HEK293 (cell line): ENCODE measurements around the gene TRAPPC12.

ENCODE experiments used
- CTCF ChIA-PET: fragments of 350-600 bp; formaldehyde crosslinking; extraction: SDS; loops from one replicate; lab custom pipeline; 2021; ENCODE audit warnings: antibody characterized with exemption; lab: Yijun Ruan, JAX
- POLR2A ChIA-PET: fragments of 300-600 bp; formaldehyde crosslinking; extraction: SDS; loops from one replicate; lab custom pipeline; 2020; ENCODE audit warnings: antibody characterized with exemption, inconsistent platforms; lab: Yijun Ruan, JAX
- H3K27ac ChIP-seq: fragments of 200-500 bp; sonication (Bioruptor generic); 2 replicates; pipeline ENCODE4 v1.5.1; 2014; ENCODE audit warnings: low read depth, low read length, control low read depth, inconsistent platforms; ENCODE audit errors: extremely low read depth
- H3K36me3 ChIP-seq, 2 experiments: fragments of 200-500 bp in 1 of 2; sonication (Bioruptor generic) in 1 of 2; 1 replicate in 1 of 2; 2 replicates in 1 of 2; pipeline ENCODE4 v1.5.1; 2014 to 2017; ENCODE audit warnings: inconsistent platforms in 2 of 2, low read length in 2 of 2; ENCODE audit not compliant: control insufficient read depth in 2 of 2, insufficient read depth in 1 of 2
- H3K4me1 ChIP-seq: fragments of 200-500 bp; sonication (Bioruptor generic); 2 replicates; pipeline ENCODE4 v1.5.1; 2014; ENCODE audit warnings: mild to moderate bottlenecking, low read length, inconsistent platforms; ENCODE audit not compliant: control insufficient read depth, insufficient read depth
- H3K4me3 ChIP-seq: 2 replicates; pipeline ENCODE4 v1.5.1; 2011; ENCODE audit warnings: low read depth, mild to moderate bottlenecking, control low read depth, low read length, moderate library complexity
- H3K9me3 ChIP-seq: fragments of 200-500 bp; sonication (Bioruptor generic); 2 replicates; pipeline ENCODE4 v1.5.1; 2014; ENCODE audit warnings: low read depth, low read length, inconsistent platforms; ENCODE audit not compliant: control insufficient read depth, insufficient read depth
- BCL6B ChIP-seq: fragments of 450-650 bp; formaldehyde crosslinking; IDR thresholded peaks from 2 replicates; pipeline ENCODE4 v1.5.1; 2017; ENCODE audit warnings: missing biosample characterization, missing genetic modification characterization
- EGR2 ChIP-seq: fragments of 450-650 bp; formaldehyde crosslinking; IDR thresholded peaks from 2 replicates; pipeline ENCODE4 v1.5.1; 2016; ENCODE audit warnings: low read depth, missing biosample characterization, missing genetic modification characterization
- KLF8 ChIP-seq: fragments of 450-650 bp; formaldehyde crosslinking; IDR thresholded peaks from 2 replicates; pipeline ENCODE4 v1.5.1; 2016; ENCODE audit warnings: missing biosample characterization, missing genetic modification characterization
- KLF9 ChIP-seq: fragments of 450-650 bp; formaldehyde crosslinking; IDR thresholded peaks from 2 replicates; pipeline ENCODE4 v1.5.1; 2016; ENCODE audit warnings: missing biosample characterization, missing genetic modification characterization, low read depth
- SCRT2 ChIP-seq: fragments of 450-650 bp; formaldehyde crosslinking; IDR thresholded peaks from 2 replicates; pipeline ENCODE4 v1.5.1; 2016; ENCODE audit warnings: missing biosample characterization, missing genetic modification characterization
- ZBTB21 ChIP-seq: fragments of 450-650 bp; formaldehyde crosslinking; IDR thresholded peaks from 2 replicates; pipeline ENCODE4 v1.5.1; 2017; ENCODE audit warnings: missing biosample characterization, missing genetic modification characterization
- ZFHX2 ChIP-seq: fragments of 450-650 bp; formaldehyde crosslinking; conservative IDR thresholded peaks from 2 replicates; pipeline ENCODE4 v1.5.1; 2016; ENCODE audit warnings: missing biosample characterization, missing genetic modification characterization
- ZFP37 ChIP-seq: fragments of 450-650 bp; formaldehyde crosslinking; IDR thresholded peaks from 2 replicates; pipeline ENCODE4 v1.5.1; 2016; ENCODE audit warnings: missing biosample characterization, missing genetic modification characterization
- ZIC2 ChIP-seq: fragments of 450-650 bp; formaldehyde crosslinking; IDR thresholded peaks from 2 replicates; pipeline ENCODE4 v1.5.1; 2016; ENCODE audit warnings: missing biosample characterization, missing genetic modification characterization
- ZNF10 ChIP-seq: fragments of 450-650 bp; formaldehyde crosslinking; IDR thresholded peaks from 2 replicates; pipeline ENCODE4 v1.5.1; 2017; ENCODE audit warnings: missing biosample characterization, missing genetic modification characterization
- ZNF121 ChIP-seq: fragments of 450-650 bp; formaldehyde crosslinking; IDR thresholded peaks from 2 replicates; pipeline ENCODE4 v1.5.1; 2016; ENCODE audit warnings: missing biosample characterization, missing genetic modification characterization
- ZNF132 ChIP-seq: fragments of 450-650 bp; formaldehyde crosslinking; IDR thresholded peaks from 2 replicates; pipeline ENCODE4 v1.5.1; 2017; ENCODE audit warnings: missing biosample characterization, missing genetic modification characterization, borderline replicate concordance
- ZNF148 ChIP-seq: fragments of 450-650 bp; formaldehyde crosslinking; IDR thresholded peaks from 2 replicates; pipeline ENCODE4 v1.5.0; 2017; ENCODE audit warnings: missing biosample characterization, missing genetic modification characterization, borderline replicate concordance
- ZNF155 ChIP-seq: fragments of 450-650 bp; formaldehyde crosslinking; IDR thresholded peaks from 2 replicates; pipeline ENCODE4 v1.5.1; 2016; ENCODE audit warnings: missing biosample characterization, missing genetic modification characterization
- ZNF157 ChIP-seq: fragments of 450-650 bp; formaldehyde crosslinking; IDR thresholded peaks from 2 replicates; pipeline ENCODE4 v1.5.1; 2016; ENCODE audit warnings: missing biosample characterization, missing genetic modification characterization
- ZNF16 ChIP-seq: fragments of 450-650 bp; formaldehyde crosslinking; IDR thresholded peaks from 2 replicates; pipeline ENCODE4 v1.5.1; 2016; ENCODE audit warnings: low read depth, missing biosample characterization, missing genetic modification characterization
- ZNF19 ChIP-seq: fragments of 450-650 bp; formaldehyde crosslinking; IDR thresholded peaks from 2 replicates; pipeline ENCODE4; 2016; ENCODE audit warnings: missing biosample characterization, missing genetic modification characterization, low read depth
- ZNF239 ChIP-seq: fragments of 450-650 bp; formaldehyde crosslinking; IDR thresholded peaks from 2 replicates; pipeline ENCODE4 v1.5.1; 2016; ENCODE audit warnings: missing biosample characterization, missing genetic modification characterization
- ZNF354C ChIP-seq: fragments of 450-650 bp; formaldehyde crosslinking; IDR thresholded peaks from 2 replicates; pipeline ENCODE4 v1.5.1; 2016; ENCODE audit warnings: missing biosample characterization, missing genetic modification characterization, low read depth, borderline replicate concordance
- ZNF549 ChIP-seq: fragments of 450-650 bp; IDR thresholded peaks from 2 replicates; pipeline ENCODE4 v1.5.1; 2018; ENCODE audit warnings: missing biosample characterization, missing genetic modification characterization, mild to moderate bottlenecking, inconsistent platforms, moderate library complexity
- ZNF580 ChIP-seq: fragments of 450-650 bp; formaldehyde crosslinking; IDR thresholded peaks from 2 replicates; pipeline ENCODE4 v1.5.1; 2016; ENCODE audit warnings: missing biosample characterization, missing genetic modification characterization
- ZNF585B ChIP-seq: fragments of 450-650 bp; formaldehyde crosslinking; IDR thresholded peaks from 2 replicates; pipeline ENCODE4 v1.5.1; 2016; ENCODE audit warnings: missing biosample characterization, missing genetic modification characterization
- ZNF610 ChIP-seq: fragments of 450-650 bp; formaldehyde crosslinking; IDR thresholded peaks from 2 replicates; pipeline ENCODE4 v1.5.1; 2016; ENCODE audit warnings: missing biosample characterization, missing genetic modification characterization, borderline replicate concordance
- ZNF626 ChIP-seq: fragments of 450-650 bp; sonication (Bioruptor Pico); formaldehyde crosslinking; IDR thresholded peaks from 2 replicates; pipeline ENCODE4 v1.5.1; 2018; ENCODE audit warnings: missing biosample characterization, missing genetic modification characterization, inconsistent platforms
- ZNF658 ChIP-seq: fragments of 450-650 bp; formaldehyde crosslinking; IDR thresholded peaks from 2 replicates; pipeline ENCODE4; 2016; ENCODE audit warnings: missing biosample characterization, missing genetic modification characterization
- ZNF677 ChIP-seq: fragments of 450-650 bp; IDR thresholded peaks from 2 replicates; pipeline ENCODE4 v1.5.0; 2018; ENCODE audit warnings: missing biosample characterization, mild to moderate bottlenecking, missing genetic modification characterization, moderate library complexity
- ZNF704 ChIP-seq: fragments of 450-650 bp; formaldehyde crosslinking; IDR thresholded peaks from 2 replicates; pipeline ENCODE4 v1.5.1; 2016; ENCODE audit warnings: missing biosample characterization, missing genetic modification characterization
- ZNF747 ChIP-seq: fragments of 450-650 bp; formaldehyde crosslinking; IDR thresholded peaks from 2 replicates; pipeline ENCODE4 v1.5.1; 2016; ENCODE audit warnings: missing biosample characterization, missing genetic modification characterization

TRAPPC12 gene

GRCh38 chr2:3459185-3460015, 79.9 kb downstream of the TRAPPC12 start (continued):
- no peak for TF ChIP-seq ZNF148 (tag by site-specific recombination)
- no peak for TF ChIP-seq ZNF157 (tag by site-specific recombination)

GRCh38 chr2:3460156-3460555, 80.7 kb downstream of the TRAPPC12 start:
- Histone ChIP-seq H3K4me1 (no peaks in the 10 kb centered on the region), H3K9me3 (no peaks in the 10 kb centered on the region), H3K36me3 (peaks cover 5 to 56% of the 10 kb centered on the region in 2 experiments; a peak in 2 of 3 replicates), H3K27ac (no peak overlapping the region), H3K4me3 (no peak overlapping the region)
- ChIA-PET CTCF (interaction anchor here (0.6 kb wide), 1 partner anchor 36 kb away, joined by 3 read pairs; no protein-coding TSS in a partner anchor), POLR2A (no interaction called here)
- TF ChIP-seq ZNF549 (tag by site-specific recombination) (no peak), EGR2 (tag by site-specific recombination) (no peak), ZBTB21 (tag by site-specific recombination) (no peak), ZNF239 (no peak), ZNF677 (tag by site-specific recombination) (no peak), ZNF19 (tag by site-specific recombination) (no peak), ZNF10 (tag by site-specific recombination) (no peak), ZNF121 (tag by site-specific recombination) (no peak), ZNF626 (tag by site-specific recombination) (no peak), ZNF704 (tag by site-specific recombination) (no peak), KLF9 (no peak), ZNF132 (tag by site-specific recombination) (no peak), ZNF610 (tag by site-specific recombination) (no peak), ZIC2 (tag by site-specific recombination) (no peak), ZNF658 (tag by site-specific recombination) (no peak), ZNF16 (no peak)

- POLR2A ChIA-PET, result no interaction called here
- CTCF ChIA-PET, result interaction anchor here (0.6 to 2.3 kb wide), 7 partner anchors 13 to 1589 kb away, joined by 3 to 14 read pairs (median 4); no protein-coding TSS in a partner anchor
- H3K36me3 ChIP-seq, result peaks cover 5 to 59% of the 10 kb centered on the region in 2 experiments; a peak in 2 of 3 replicates
- H3K27ac ChIP-seq, result no peak overlapping the region
- H3K4me3 ChIP-seq, result no peak overlapping the region
- H3K4me1 ChIP-seq, result no peaks in the 10 kb centered on the region
- H3K9me3 ChIP-seq, result no peaks in the 10 kb centered on the region
- TF ChIP-seq BCL6B (tag by site-specific recombination) (no peak), ZFHX2 (tag by site-specific recombination) (no peak), KLF8 (tag by site-specific recombination) (no peak), ZFP37 (tag by site-specific recombination) (no peak), ZNF155 (no peak), ZNF747 (tag by site-specific recombination) (no peak), ZNF585B (tag by site-specific recombination) (no peak), ZNF580 (tag by site-specific recombination) (no peak), ZNF354C (tag by site-specific recombination) (no peak), SCRT2 (no peak)
These were observed 81.6 kb downstream of the TRAPPC12 start for GRCh38 chr2:3460831-3461800.
